Upper lobe of left lung (tissue), 6 donors: ENCODE results near the gene MKLN1. TPM values are rescaled to one million over a fixed set of nuclear protein-coding genes. Genes with fewer than 3 reads are reported as not detected.
"Not testable (repeated sequence)": the region's sequence is repeated elsewhere in the genome, so short reads cannot be mapped to it uniquely, and the experiment has no call there.

Experiments
- ATAC-seq, 2 donors: fragments of 200-7000 bp; cut with Tn5 transposase; one replicate each; pipeline ENCODE4 v1.9.1; 2022; ENCODE audit warnings: mild to moderate bottlenecking in 2 of 2, moderate library complexity in 2 of 2; ENCODE audit not compliant: low FRiP score in 2 of 2
- DNase-seq, 2 donors: peaks; one replicate each; pipeline ENCODE4 v3.0.0-alpha.2; 2019 to 2020
- H3K27ac ChIP-seq, 4 donors: fragments of 200-600 bp; sonication (generic); one replicate each; pipeline ENCODE4 v1.5.1; 2016 to 2019
- H3K27me3 ChIP-seq, 4 donors: fragments of 200-600 bp; sonication (generic); one replicate each; pipeline ENCODE4 v1.5.1; 2017 to 2019
- H3K36me3 ChIP-seq, 4 donors: fragments of 200-600 bp; sonication (generic); one replicate each; pipeline ENCODE4 v1.5.1; 2016 to 2019
- H3K4me1 ChIP-seq, 4 donors: fragments of 200-600 bp; sonication (generic); one replicate each; pipeline ENCODE4 v1.5.1; 2018 to 2019
- H3K4me3 ChIP-seq, 4 donors: fragments of 200-600 bp; sonication (generic); one replicate each; pipeline ENCODE4 v1.5.1; 2017 to 2019; ENCODE audit warnings: mild to moderate bottlenecking in 2 of 4, moderate library complexity in 1 of 4
- H3K9me3 ChIP-seq, 4 donors: fragments of 200-600 bp; sonication (generic); one replicate each; pipeline ENCODE4 v1.5.1; 2018 to 2019
- CTCF ChIP-seq, 6 experiments: fragments of 450-650 bp in 4 of 6; fragments of 200-600 bp in 2 of 6; sonication (generic) in 2 of 6; IDR thresholded peaks; one replicate each; pipeline ENCODE4 v1.5.1; 2016 to 2019; ENCODE audit warnings: antibody characterized with exemption in 6 of 6
- EP300 ChIP-seq, 4 donors: sonication (generic); formaldehyde crosslinking; IDR thresholded peaks; one replicate each; pipeline ENCODE4 v1.5.1; 2017; ENCODE audit warnings: antibody characterized with exemption in 4 of 4, control low read depth in 2 of 4
- POLR2A ChIP-seq, 4 donors: fragments of 450-650 bp; IDR thresholded peaks; one replicate each; pipeline ENCODE4 v1.5.1; 2016 to 2017; ENCODE audit warnings: antibody characterized with exemption in 4 of 4, mild to moderate bottlenecking in 2 of 4
- POLR2AphosphoS5 ChIP-seq, 2 donors: sonication (generic); formaldehyde crosslinking; IDR thresholded peaks; one replicate each; pipeline ENCODE4 v1.5.1; 2017; ENCODE audit warnings: antibody characterized with exemption in 2 of 2
- WGBS, 2 donors: methylation state at CpG; one replicate each; pipeline ENCODE4 v1.1.5; 2017 to 2018; 5-methylcytosine and 5-hydroxymethylcytosine counted together
- total RNA-seq, 6 donors: library from RNA; depleted of rRNA in 4 of 6; stranded (reverse); fragments of >200 nt in 4 of 6; gene quantifications; one replicate each; pipeline versions ENCODE4 v1.1.0 to v1.2.1, GENCODE V29; 2016 to 2021
- donor health status: DM: no; HTN: no; CAD: no; lungs with moderate emphysema.
- donor health status: DM: no; HTN: yes; CAD: no; lungs with severe emphysema.

Gene MKLN1
- total RNA-seq, 6 donors from 2014 or later = 36.7 to 105 (median 44.5) TPM

- no peaks in the 10 kb centered on the region for H3K27me3 ChIP-seq
- peaks cover 0 to 9% (median 4%) of the 10 kb centered on the region in 4 donors for H3K9me3 ChIP-seq
- DNase-seq = no peak
- TF ChIP-seq EP300 (IDR thresholded peaks at IDR 0.05) = no peak
- TF ChIP-seq POLR2AphosphoS5 (IDR thresholded peaks at IDR 0.05) = no peak
- TF ChIP-seq POLR2A (IDR thresholded peaks at IDR 0.05) = no peak
- TF ChIP-seq CTCF (IDR thresholded peaks at IDR 0.05) = no peak
- H3K36me3 ChIP-seq = peaks cover 0 to 8% (median 0%) of the 10 kb centered on the region in 4 donors
- H3K27ac ChIP-seq = peak overlapping the region in 1 of 4 donors; percentile 36
- H3K4me1 ChIP-seq = peaks cover 12 to 24% (median 18%) of the 10 kb centered on the region in 4 donors
- H3K4me3 ChIP-seq = no peak overlapping the region
- WGBS, 2 donors = 55 to 61% methylated on average over 1 of the region's 1 CpG
- no peak for ATAC-seq
Observed at GRCh38 chr7:131331806-131332205, 4.1 kb downstream of the MKLN1 start.

- not testable (repeated sequence) for H3K4me3 ChIP-seq, DNase-seq, H3K27me3 ChIP-seq, H3K36me3 ChIP-seq, H3K27ac ChIP-seq, ATAC-seq
- 93 to 94% methylated on average over 6 of the region's 6 CpGs for WGBS, 2 donors
- Histone ChIP-seq H3K4me1 (peaks cover 10 to 21% (median 16%) of the 10 kb centered on the region in 4 donors), H3K9me3 (peaks cover 0 to 14% (median 7%) of the 10 kb centered on the region in 4 donors)
Observed at GRCh38 chr7:131332729-131333128, 5.1 kb downstream of the MKLN1 start.

GRCh38 chr7:131335639-131336381 is 8.1 kb downstream of the MKLN1 start:
- peaks cover 0 to 14% (median 7%) of the 10 kb centered on the region in 4 donors for H3K9me3 ChIP-seq
- WGBS, 2 donors = 72 to 82% methylated on average over 2 of the region's 2 CpGs
- no peak for ATAC-seq

GRCh38 chr7:131336956-131337355 is 9.3 kb downstream of the MKLN1 start:
- TF ChIP-seq POLR2A (IDR thresholded peaks at IDR 0.05) = no peak
- TF ChIP-seq POLR2AphosphoS5 (IDR thresholded peaks at IDR 0.05) = no peak
- no peak for TF ChIP-seq CTCF (IDR thresholded peaks at IDR 0.05)
- TF ChIP-seq EP300 (IDR thresholded peaks at IDR 0.05) = no peak
- Histone ChIP-seq H3K4me1 (peaks cover 0 to 9% (median 5%) of the 10 kb centered on the region in 4 donors), H3K36me3 (peaks cover 0 to 8% (median 0%) of the 10 kb centered on the region in 4 donors), H3K27ac (no peak overlapping the region), H3K4me3 (no peak overlapping the region), H3K27me3 (no peaks in the 10 kb centered on the region), H3K9me3 (peaks cover 0 to 14% (median 7%) of the 10 kb centered on the region in 4 donors)
- DNase-seq = no peak
- no peak for ATAC-seq
- 89 to 90% methylated on average over 2 of the region's 2 CpGs for WGBS, 2 donors

More at GRCh38 chr7:131335639-131336381, 8.1 kb downstream of the MKLN1 start:
- no peak for TF ChIP-seq POLR2A (IDR thresholded peaks at IDR 0.05)
- no peak for TF ChIP-seq POLR2AphosphoS5 (IDR thresholded peaks at IDR 0.05)
- TF ChIP-seq EP300 (IDR thresholded peaks at IDR 0.05) = no peak
- no peak for TF ChIP-seq CTCF (IDR thresholded peaks at IDR 0.05)
- H3K4me1 ChIP-seq = peaks cover 0 to 8% (median 3%) of the 10 kb centered on the region in 4 donors
- H3K4me3 ChIP-seq = no peak overlapping the region
- no peak overlapping the region for H3K27ac ChIP-seq
- no peaks in the 10 kb centered on the region for H3K27me3 ChIP-seq
- DNase-seq = no peak
- peaks cover 0 to 8% (median 0%) of the 10 kb centered on the region in 4 donors for H3K36me3 ChIP-seq

- no peak for ATAC-seq
- no peak overlapping the region for H3K27ac ChIP-seq
- H3K27me3 ChIP-seq = no peaks in the 10 kb centered on the region
- TF ChIP-seq POLR2AphosphoS5 (IDR thresholded peaks at IDR 0.05) (no peak), CTCF (IDR thresholded peaks at IDR 0.05) (no peak), EP300 (IDR thresholded peaks at IDR 0.05) (no peak), POLR2A (IDR thresholded peaks at IDR 0.05) (no peak)
- no peak overlapping the region for H3K4me3 ChIP-seq
- H3K36me3 ChIP-seq = peaks cover 0 to 3% (median 0%) of the 10 kb centered on the region in 4 donors
- H3K4me1 ChIP-seq = peaks cover 0 to 22% (median 12%) of the 10 kb centered on the region in 4 donors
- H3K9me3 ChIP-seq = peaks cover 0 to 14% (median 7%) of the 10 kb centered on the region in 4 donors
- no peak for DNase-seq
Observed at GRCh38 chr7:131338173-131338572, 10.5 kb downstream of the MKLN1 start.
